Esophagus muscularis mucosa (tissue), 4 donors: ENCODE results near the gene PAX5. TPM values are rescaled to one million over a fixed set of nuclear protein-coding genes. Genes with fewer than 3 reads are reported as not detected.

Source experiments
- DNase-seq: peaks from one replicate; pipeline ENCODE4 v3.0.0-alpha.2; 2017; ENCODE audit errors: extremely low spot score
- H3K27ac ChIP-seq, 4 donors: fragments of 200-600 bp; sonication (generic); replicated peaks in 1 of 4; 1 replicate in 3 of 4; 2 replicates in 1 of 4; pipeline ENCODE4 v1.5.1; 2016 to 2019; ENCODE audit warnings: mild to moderate bottlenecking in 1 of 4
- H3K27me3 ChIP-seq, 4 donors: fragments of 200-600 bp; sonication (generic); one replicate each; pipeline versions ENCODE4 v1.5.1 to v1.6.0; 2016 to 2019
- H3K36me3 ChIP-seq, 4 donors: fragments of 200-600 bp; sonication (generic); one replicate each; pipeline ENCODE4 v1.5.1; 2016 to 2019
- H3K4me1 ChIP-seq, 4 donors: fragments of 200-600 bp; sonication (generic); one replicate each; pipeline ENCODE4 v1.5.1; 2016 to 2019
- H3K4me3 ChIP-seq, 4 donors: fragments of 200-600 bp; sonication (generic); 1 replicate in 2 of 4; 2 replicates in 2 of 4; pipeline ENCODE4 v1.5.1; 2016 to 2019; ENCODE audit warnings: mild to moderate bottlenecking in 4 of 4, moderate library complexity in 1 of 4
- H3K9me3 ChIP-seq, 4 donors: fragments of 200-600 bp; sonication (generic); 1 replicate in 3 of 4; 2 replicates in 1 of 4; pipeline ENCODE4 v1.5.1; 2016 to 2019
- CTCF ChIP-seq, 3 experiments: fragments of 200-600 bp in 2 of 3; fragments of 450-650 bp in 1 of 3; sonication (generic) in 2 of 3; IDR thresholded peaks; one replicate each; pipeline ENCODE4 v1.5.1; 2017 to 2019; ENCODE audit warnings: antibody characterized with exemption in 3 of 3, mild to moderate bottlenecking in 2 of 3, moderate library complexity in 1 of 3
- EP300 ChIP-seq: sonication (generic); formaldehyde crosslinking; IDR thresholded peaks from one replicate; pipeline ENCODE4 v1.6.1; 2017; ENCODE audit warnings: antibody characterized with exemption
- POLR2A ChIP-seq: fragments of 450-650 bp; IDR thresholded peaks from one replicate; pipeline ENCODE4 v1.6.1; 2017; ENCODE audit warnings: antibody characterized with exemption, moderate library complexity, mild to moderate bottlenecking, low read depth
- POLR2AphosphoS5 ChIP-seq, 2 donors: sonication (generic); formaldehyde crosslinking; IDR thresholded peaks; one replicate each; pipeline ENCODE4 v1.6.1; 2017; ENCODE audit warnings: antibody characterized with exemption in 2 of 2
- WGBS: methylation state at CpG from one replicate; pipeline ENCODE4 v1.1.5; 2018; 5-methylcytosine and 5-hydroxymethylcytosine counted together
- intact Hi-C: fragments of 100-400 bp; cut with DNase I; formaldehyde crosslinking; loops from one replicate; pipeline ENCODE4 v1.15.1; 2023
- total RNA-seq, 4 donors: library from RNA; depleted of rRNA; stranded (reverse); fragments of >200 nt; gene quantifications; one replicate each; pipeline versions ENCODE4 v1.1.0 to v1.2.1, GENCODE V29; 2016

The PAX5 gene
- total RNA-seq, 4 donors from 2014 or later = 0.17 TPM; not detected in 3

DNA sequence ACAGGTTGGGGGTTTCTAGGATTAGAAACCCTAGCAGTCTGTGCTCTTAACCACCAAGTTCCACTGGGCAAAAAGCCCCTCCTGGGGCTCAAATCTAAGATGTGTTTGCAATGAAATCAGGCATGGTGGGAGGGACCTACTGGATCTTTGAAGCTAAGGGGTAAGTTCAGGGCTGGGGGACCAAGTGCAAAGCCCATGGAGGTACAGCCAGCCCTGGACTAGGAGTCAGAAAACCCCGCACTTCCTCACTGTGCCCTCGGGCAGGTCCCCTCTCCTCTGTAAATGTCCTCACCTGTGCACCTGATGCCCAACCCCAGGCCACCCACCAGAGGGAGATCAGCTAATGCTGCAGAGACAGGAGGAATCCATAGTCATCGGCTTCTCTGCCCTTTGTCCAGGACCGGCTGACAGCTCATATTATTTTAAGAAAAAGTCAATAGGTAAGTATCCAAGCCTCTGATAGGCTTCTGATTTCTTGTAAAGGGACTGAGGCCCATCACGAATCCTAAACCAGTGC lies 138.3 kb downstream of the PAX5 start:
- H3K27me3 ChIP-seq = peaks cover 0 to 53% (median 0%) of the 10 kb centered on the region in 4 donors

DNA sequence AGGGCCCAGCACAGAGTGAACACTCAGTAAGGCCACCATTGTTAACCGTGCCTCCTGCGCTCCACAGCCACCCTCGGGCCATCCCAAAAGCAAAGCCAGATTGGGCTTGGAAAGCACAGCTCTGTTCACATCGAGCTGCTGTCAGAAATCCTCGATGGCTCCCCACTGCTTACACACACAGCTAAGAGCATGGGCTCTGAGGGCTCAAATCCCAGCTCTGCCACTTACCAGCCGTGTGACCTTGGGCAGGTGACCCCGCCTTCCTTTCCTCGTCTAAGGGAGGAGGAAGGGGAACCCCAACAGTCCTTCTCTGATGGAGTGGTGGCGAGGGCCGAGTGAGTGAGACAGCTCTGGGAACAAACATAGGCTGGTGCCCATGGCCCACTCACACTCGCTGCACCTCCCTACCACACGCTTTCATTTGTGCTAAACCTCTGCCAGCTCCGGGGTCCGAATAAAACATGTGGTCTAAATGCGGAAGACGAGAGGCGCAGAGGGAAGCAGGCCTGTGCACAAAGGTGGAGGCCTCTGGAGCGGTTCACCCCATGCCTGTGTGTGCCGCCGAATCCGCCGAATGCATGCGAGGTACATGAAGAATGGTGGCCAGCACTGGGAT lies 139.3 kb downstream of the PAX5 start:
- Histone ChIP-seq H3K36me3 (no peaks in the 10 kb centered on the region), H3K4me3 (no peak overlapping the region), H3K4me1 (no peaks in the 10 kb centered on the region), H3K27me3 (peaks cover 0 to 55% (median 0%) of the 10 kb centered on the region in 4 donors), H3K27ac (no peak overlapping the region), H3K9me3 (no peaks in the 10 kb centered on the region)
- intact Hi-C loops = no loop called here
- no peak for DNase-seq
- TF ChIP-seq CTCF (IDR thresholded peaks at IDR 0.05) (no peak), POLR2AphosphoS5 (IDR thresholded peaks at IDR 0.05) (no peak), POLR2A (no peak), EP300 (no peak)
- WGBS = 91% methylated on average over 23 of the region's 23 CpGs

More for the DNA sequence above, 138.3 kb downstream of the PAX5 start:
- intact Hi-C loops = no loop called here
- no peak overlapping the region for H3K4me3 ChIP-seq
- H3K9me3 ChIP-seq = no peaks in the 10 kb centered on the region
- H3K27ac ChIP-seq = no peak overlapping the region
- H3K36me3 ChIP-seq = no peaks in the 10 kb centered on the region
- H3K4me1 ChIP-seq = no peaks in the 10 kb centered on the region
- TF ChIP-seq EP300 (no peak), POLR2A (no peak), POLR2AphosphoS5 (IDR thresholded peaks at IDR 0.05) (no peak), CTCF (IDR thresholded peaks at IDR 0.05) (no peak)
- 62% methylated on average over 5 of the region's 5 CpGs for WGBS
- no peak for DNase-seq

DNA sequence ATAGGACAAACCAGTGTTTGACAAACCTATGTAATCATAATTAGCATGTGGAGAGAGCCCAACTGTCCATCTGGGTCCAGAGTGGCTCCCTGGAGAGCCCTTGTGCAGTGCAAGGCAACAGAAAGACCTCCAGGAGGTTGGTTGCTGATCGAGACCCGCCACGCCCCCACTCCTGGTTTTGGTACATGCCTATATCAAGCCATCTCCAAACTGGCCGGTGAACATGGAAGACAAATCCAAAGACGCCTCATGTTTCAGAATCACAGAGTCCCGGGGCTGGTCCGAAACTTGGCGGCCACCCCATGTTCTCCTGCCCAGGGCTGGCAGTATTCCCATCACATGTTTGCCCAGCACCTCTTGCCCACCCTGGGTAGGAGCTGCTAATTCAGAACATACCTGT lies 140.2 kb downstream of the PAX5 start:
- DNase-seq = no peak
- Histone ChIP-seq H3K27ac (no peak overlapping the region), H3K4me1 (no peaks in the 10 kb centered on the region), H3K4me3 (no peak overlapping the region), H3K9me3 (no peaks in the 10 kb centered on the region), H3K36me3 (no peaks in the 10 kb centered on the region), H3K27me3 (peaks cover 0 to 50% (median 0%) of the 10 kb centered on the region in 4 donors)
- intact Hi-C loops = no loop called here
- TF ChIP-seq CTCF (IDR thresholded peaks at IDR 0.05) (no peak), EP300 (no peak), POLR2A (no peak), POLR2AphosphoS5 (IDR thresholded peaks at IDR 0.05) (no peak)
- WGBS = 90% methylated on average over 6 of the region's 8 CpGs

- H3K27ac ChIP-seq = no peak overlapping the region
- no peak for TF ChIP-seq EP300
- no peak for TF ChIP-seq POLR2A
- TF ChIP-seq POLR2AphosphoS5 (IDR thresholded peaks at IDR 0.05) = no peak
- no peak overlapping the region for H3K4me3 ChIP-seq
- no peaks in the 10 kb centered on the region for H3K9me3 ChIP-seq
- peaks cover 0 to 43% (median 0%) of the 10 kb centered on the region in 4 donors for H3K27me3 ChIP-seq
- intact Hi-C loops = no loop called here
- DNase-seq = no peak
- H3K36me3 ChIP-seq = no peaks in the 10 kb centered on the region
- no peaks in the 10 kb centered on the region for H3K4me1 ChIP-seq
- 80% methylated on average over 7 of the region's 8 CpGs for WGBS
These were observed 140.9 kb downstream of the PAX5 start for GRCh38 chr9:36893184-36893583.

GRCh38 chr9:36892279-36892678 lies 141.8 kb downstream of the PAX5 start:
- no peak for DNase-seq
- Histone ChIP-seq H3K27me3 (peaks cover 0 to 39% (median 0%) of the 10 kb centered on the region in 4 donors), H3K4me1 (no peaks in the 10 kb centered on the region), H3K9me3 (no peaks in the 10 kb centered on the region), H3K36me3 (no peaks in the 10 kb centered on the region), H3K4me3 (no peak overlapping the region), H3K27ac (no peak overlapping the region)
- intact Hi-C loops = no loop called here
- WGBS = 87% methylated on average over 4 of the region's 4 CpGs
- no peak for TF ChIP-seq CTCF (IDR thresholded peaks at IDR 0.05)
- TF ChIP-seq EP300 = no peak
- TF ChIP-seq POLR2A = no peak
- TF ChIP-seq POLR2AphosphoS5 (IDR thresholded peaks at IDR 0.05) = no peak
